GM13976 (cell line): ENCODE results near the gene TAC3.

ENCODE experiments used
- DNase-seq: peaks from one replicate; pipeline ENCODE4 v3.0.0; 2012; ENCODE audit warnings: low spot score
- in situ Hi-C: fragments of 300-500 bp; cut with MboI; formaldehyde crosslinking; loops from one replicate; pipeline ENCODE4 v1.12.0; 2022; ENCODE audit warnings: low sequenced_read_pairs, mixed read lengths, inconsistent platforms; ENCODE audit not compliant: unreplicated experiment
- TF ChIP-seq, protein P1 (sequence below): IDR thresholded peaks from 2 replicates; pipeline ENCODE4 v1.5.1; 2012; ENCODE audit warnings: borderline replicate concordance, mild to moderate bottlenecking; ENCODE audit not compliant: insufficient read depth; ENCODE audit errors: extremely low read depth, missing control alignments, control extremely low read depth

Gene TAC3

GRCh38 chr12:56994231-56994746 lies 22.0 kb downstream of the TAC3 start:
- TF ChIP-seq, protein P1, sequence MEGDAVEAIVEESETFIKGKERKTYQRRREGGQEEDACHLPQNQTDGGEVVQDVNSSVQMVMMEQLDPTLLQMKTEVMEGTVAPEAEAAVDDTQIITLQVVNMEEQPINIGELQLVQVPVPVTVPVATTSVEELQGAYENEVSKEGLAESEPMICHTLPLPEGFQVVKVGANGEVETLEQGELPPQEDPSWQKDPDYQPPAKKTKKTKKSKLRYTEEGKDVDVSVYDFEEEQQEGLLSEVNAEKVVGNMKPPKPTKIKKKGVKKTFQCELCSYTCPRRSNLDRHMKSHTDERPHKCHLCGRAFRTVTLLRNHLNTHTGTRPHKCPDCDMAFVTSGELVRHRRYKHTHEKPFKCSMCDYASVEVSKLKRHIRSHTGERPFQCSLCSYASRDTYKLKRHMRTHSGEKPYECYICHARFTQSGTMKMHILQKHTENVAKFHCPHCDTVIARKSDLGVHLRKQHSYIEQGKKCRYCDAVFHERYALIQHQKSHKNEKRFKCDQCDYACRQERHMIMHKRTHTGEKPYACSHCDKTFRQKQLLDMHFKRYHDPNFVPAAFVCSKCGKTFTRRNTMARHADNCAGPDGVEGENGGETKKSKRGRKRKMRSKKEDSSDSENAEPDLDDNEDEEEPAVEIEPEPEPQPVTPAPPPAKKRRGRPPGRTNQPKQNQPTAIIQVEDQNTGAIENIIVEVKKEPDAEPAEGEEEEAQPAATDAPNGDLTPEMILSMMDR, result no peak
- no peak for DNase-seq
- in situ Hi-C loops, result loop anchor here (25.0 kb wide), 1 partner anchor 157 kb away; no protein-coding TSS in a partner anchor

DNA sequence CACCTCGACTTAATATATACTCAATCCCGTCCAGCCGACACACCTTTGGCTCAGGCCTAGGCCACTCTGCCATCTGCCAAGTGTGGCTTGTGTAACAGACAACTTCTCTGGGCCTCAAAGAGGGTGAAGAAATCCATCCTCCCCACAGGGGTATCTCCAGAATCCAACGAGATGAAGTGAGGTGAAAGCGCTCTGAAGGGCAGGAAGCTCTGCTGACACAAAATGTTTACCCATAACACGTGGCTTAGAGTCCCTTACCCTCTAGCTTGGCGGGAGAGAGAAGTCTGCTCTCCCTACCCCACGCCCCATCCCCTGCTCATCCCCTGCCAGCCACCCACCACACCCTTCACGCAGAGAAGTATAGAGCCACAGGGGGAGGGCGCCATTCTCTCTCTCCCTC lies 23.0 kb downstream of the TAC3 start:
- no peak for DNase-seq
- TF ChIP-seq, protein P1, result no peak
- in situ Hi-C loops, result loop anchor here (25.0 kb wide), 1 partner anchor 156 kb away; no protein-coding TSS in a partner anchor

- TF ChIP-seq, protein P1, result no peak
- DNase-seq, result no peak
- in situ Hi-C loops, result loop anchor here (25.0 kb wide), 1 partner anchor 154 kb away; no protein-coding TSS in a partner anchor
Measured at GRCh38 chr12:56991319-56992246, 24.7 kb downstream of the TAC3 start.

- in situ Hi-C loops, result loop anchor here (25.0 kb wide), 1 partner anchor 153 kb away; no protein-coding TSS in a partner anchor
- TF ChIP-seq, protein P1, result no peak
- peak; percentile 11 for DNase-seq
Measured at GRCh38 chr12:56990648-56991318, 25.5 kb downstream of the TAC3 start.

DNA sequence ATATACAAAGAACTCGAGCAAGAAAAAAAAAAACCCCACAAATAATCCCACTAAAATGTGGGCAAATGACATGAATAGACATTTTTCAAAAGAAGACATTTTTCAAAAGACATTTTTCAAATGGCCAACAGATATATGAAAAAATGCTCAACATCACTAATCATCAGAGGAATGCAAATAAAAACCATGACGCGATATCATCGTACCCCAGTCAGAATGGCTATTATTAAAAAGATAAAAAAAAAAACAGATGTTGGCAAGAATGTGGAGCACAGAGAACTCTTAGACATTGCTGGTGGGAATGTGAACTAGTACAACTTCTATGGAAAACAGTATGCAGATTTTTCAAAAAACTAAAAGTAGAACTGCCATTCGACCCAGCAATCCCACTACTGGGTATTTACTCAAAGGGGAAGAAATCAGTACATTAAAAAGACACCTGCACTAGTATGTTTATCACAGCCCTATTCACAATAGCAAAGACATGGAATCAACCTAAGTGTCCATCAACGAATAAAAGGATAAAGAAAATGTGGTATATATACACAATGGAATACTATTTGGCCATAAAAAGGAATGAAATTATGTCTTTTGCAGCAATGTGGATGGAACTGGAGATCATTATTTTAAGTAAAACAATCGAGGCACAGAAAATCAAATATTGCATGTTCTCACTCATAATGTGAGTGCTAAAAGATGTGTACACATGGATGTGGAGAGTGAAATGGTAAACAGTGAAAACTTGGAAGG lies 26.3 kb downstream of the TAC3 start:
- in situ Hi-C loops, result loop anchor here (25.0 kb wide), 1 partner anchor 153 kb away; no protein-coding TSS in a partner anchor
- TF ChIP-seq, protein P1, result no peak
- DNase-seq, result no peak
